Rectal smooth muscle tissue (tissue), 1 donor: ENCODE measurements around the gene SGSH.
A peak's percentile ranks its signal among the peaks of the same experiment; 100 is the strongest.

Experiments used
- H3K27ac ChIP-seq: one replicate; pipeline ENCODE4 v1.7.0; 2013; ENCODE audit warnings: low read depth, low read length, inconsistent platforms
- H3K27me3 ChIP-seq: one replicate; pipeline ENCODE4 v1.7.0; 2013; ENCODE audit warnings: low read length; ENCODE audit not compliant: control insufficient read depth, insufficient read depth
- H3K36me3 ChIP-seq: one replicate; pipeline ENCODE4 v1.7.0; 2013; ENCODE audit warnings: low read length; ENCODE audit not compliant: control insufficient read depth, insufficient read depth
- H3K4me1 ChIP-seq: one replicate; pipeline ENCODE4 v1.7.0; 2013; ENCODE audit warnings: low read length; ENCODE audit not compliant: control insufficient read depth, insufficient read depth
- H3K4me3 ChIP-seq: one replicate; pipeline ENCODE4 v1.7.0; 2013; ENCODE audit warnings: low read length
- H3K9ac ChIP-seq: one replicate; pipeline ENCODE4 v1.7.0; 2013; ENCODE audit warnings: low read length

The SGSH gene

DNA sequence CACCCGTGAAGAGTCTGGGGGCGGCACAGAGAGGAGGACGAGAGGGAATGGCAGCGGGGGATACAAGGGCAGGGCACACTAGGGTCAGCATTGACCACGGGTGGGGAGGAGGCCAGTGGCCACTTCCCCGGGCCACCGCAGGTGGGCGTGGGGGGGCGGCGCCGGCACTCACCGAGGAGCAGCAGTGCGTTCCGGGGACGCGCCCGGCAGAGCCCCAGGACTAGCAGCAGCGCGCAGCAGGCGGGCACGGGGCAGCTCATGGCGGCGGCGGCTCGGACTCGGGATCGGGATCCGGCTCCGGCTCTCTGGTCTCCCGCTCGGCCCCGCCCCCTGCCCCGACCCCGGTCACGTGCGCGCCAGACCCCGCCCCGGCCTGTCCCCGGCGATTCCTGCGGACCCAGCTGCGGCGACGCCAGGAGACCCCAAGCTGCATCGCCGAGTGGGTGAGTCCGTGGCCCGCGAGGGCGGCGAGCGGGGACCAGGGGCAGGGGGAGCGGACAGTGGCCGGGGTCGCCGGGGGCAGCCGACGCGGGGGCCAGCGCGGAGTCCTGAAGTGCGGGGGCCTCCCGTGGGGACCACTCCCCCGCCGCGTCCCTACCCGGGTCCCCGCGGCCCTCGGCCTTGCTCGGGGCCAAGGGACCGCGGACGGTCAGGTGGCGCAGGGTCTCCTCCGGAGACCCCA lies at the start of gene SGSH, which contains the start of gene SLC26A11:
SGSH (minus strand) TSS at position 280 of the 682 bp plus-strand sequence; CDS start at position 260, 20 bp downstream.
SLC26A11 (plus strand) TSS at position 374 of the 682 bp plus-strand sequence. CDS start 1,134 bp downstream, outside the sequence.
- peaks cover 11% of the 10 kb centered on the region for H3K36me3 ChIP-seq
- H3K27ac ChIP-seq = peak within 1 kb of the TSS; percentile 77
- H3K27me3 ChIP-seq = no peaks in the 10 kb centered on the region
- H3K4me3 ChIP-seq = peak within 1 kb of the TSS; percentile 90
- peak within 1 kb of the TSS; percentile 97 for H3K9ac ChIP-seq
- peaks cover 9% of the 10 kb centered on the region for H3K4me1 ChIP-seq

DNA sequence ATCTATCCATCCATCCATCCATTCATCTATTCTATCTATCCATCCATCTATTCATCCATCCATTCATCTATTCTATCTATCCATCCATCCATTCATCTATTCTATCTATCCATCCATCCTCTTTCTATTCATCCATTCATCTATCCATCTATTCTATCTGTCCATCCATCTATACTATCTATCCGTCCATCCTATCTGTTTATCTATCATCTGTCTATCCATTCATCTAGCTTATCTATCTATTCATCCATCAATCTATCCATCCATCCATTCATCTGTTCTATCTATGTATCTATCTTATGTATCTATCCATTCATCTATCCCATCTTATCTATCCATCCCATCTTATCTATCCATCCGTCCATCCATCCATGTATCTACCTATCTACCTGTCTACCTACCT lies 49.3 kb upstream of the SGSH start:
- no peak overlapping the region for H3K27ac ChIP-seq

DNA sequence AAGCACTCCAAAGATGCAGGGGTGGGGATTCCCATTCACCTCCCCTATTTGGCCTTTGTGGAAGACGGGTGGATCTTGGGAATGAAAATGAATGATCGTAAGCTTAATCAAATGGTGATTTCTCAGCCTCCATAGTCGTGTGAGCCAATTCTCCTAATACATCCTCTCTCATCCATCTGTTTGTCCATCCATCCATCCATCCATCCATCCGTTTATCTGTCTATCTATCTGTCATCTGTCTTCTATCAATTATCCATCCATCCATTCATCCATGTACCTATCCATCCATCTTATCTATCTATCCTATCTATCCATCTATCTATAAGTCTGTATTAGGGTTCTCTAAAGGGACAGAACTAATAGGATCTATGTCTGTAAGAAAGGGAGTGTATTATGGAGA lies 48.3 kb upstream of the SGSH start:
- Histone ChIP-seq H3K4me3 (no peak overlapping the region), H3K4me1 (peaks cover 5% of the 10 kb centered on the region), H3K27me3 (no peaks in the 10 kb centered on the region), H3K27ac (no peak overlapping the region), H3K36me3 (peaks cover 22% of the 10 kb centered on the region), H3K9ac (no peak overlapping the region)

More for the DNA sequence above, 49.3 kb upstream of the SGSH start:
- H3K27me3 ChIP-seq = no peaks in the 10 kb centered on the region
- H3K9ac ChIP-seq = no peak overlapping the region
- no peak overlapping the region for H3K4me3 ChIP-seq
- H3K36me3 ChIP-seq = peaks cover 25% of the 10 kb centered on the region
- H3K4me1 ChIP-seq = no peaks in the 10 kb centered on the region

DNA sequence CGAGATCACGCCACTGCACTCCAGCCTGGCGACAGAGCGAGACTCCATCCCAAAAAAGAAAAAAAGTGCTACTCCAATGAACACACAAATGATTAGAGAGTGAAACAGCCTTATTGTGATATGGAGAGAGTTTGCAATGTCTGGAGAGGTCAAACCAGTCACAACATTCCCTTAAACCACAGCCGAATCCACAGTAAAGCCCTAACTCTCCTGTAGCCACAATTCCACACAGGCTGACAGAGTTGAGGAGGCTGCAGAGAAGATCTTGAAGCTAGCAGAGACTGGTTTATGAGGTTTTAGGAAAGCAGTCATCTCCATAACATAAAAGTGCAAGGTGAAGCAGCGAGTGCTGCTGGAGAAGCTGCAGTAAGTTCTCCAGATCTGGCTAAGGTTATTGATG lies 47.3 kb upstream of the SGSH start:
- Histone ChIP-seq H3K27me3 (no peaks in the 10 kb centered on the region), H3K27ac (no peak overlapping the region), H3K4me3 (no peak overlapping the region), H3K9ac (no peak overlapping the region), H3K4me1 (peaks cover 11% of the 10 kb centered on the region), H3K36me3 (peaks cover 14% of the 10 kb centered on the region)

DNA sequence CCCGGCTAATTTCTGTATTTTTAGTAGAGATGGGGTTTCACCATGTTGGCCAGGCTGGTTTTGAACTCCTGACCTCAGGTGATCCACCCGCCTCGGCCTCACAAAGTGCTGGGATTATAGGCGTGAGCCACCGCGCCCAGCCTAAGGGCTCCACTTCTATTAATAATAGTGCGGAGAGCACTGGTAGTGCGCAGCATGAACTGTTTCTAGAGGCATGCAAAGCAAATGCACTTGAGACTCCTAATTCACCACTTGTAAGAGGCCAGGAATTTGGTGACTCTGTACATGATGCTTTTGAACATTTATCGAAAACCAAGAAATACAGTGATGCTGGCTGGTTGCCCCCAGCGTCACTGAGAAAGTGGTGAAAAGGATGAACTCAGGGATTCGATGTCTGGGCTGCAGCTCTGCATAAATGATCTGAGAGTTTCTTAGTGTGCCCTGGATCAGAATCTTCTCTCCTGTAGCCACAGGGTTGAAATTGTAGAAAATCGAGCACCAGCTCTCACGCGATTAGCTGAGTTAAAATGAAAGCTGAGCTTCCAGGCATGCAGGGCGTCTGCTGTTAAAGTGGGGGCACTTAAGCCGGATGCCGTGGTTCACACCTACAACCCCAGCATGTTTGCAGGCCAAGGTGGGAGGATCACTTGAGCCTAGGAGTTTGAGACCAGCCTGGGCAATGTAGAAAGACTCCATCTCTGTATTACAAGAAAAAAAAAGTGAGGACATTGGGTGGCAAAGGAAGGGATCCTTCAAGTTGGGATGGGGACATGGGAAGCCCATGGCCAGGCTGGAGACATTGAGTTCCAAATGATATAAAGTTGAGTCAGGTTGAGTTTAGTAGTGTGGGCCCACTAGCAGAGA lies 45.3 kb upstream of the SGSH start:
- Histone ChIP-seq H3K9ac (no peak overlapping the region), H3K4me3 (no peak overlapping the region), H3K27ac (no peak overlapping the region), H3K36me3 (peaks cover 14% of the 10 kb centered on the region), H3K27me3 (no peaks in the 10 kb centered on the region), H3K4me1 (peaks cover 17% of the 10 kb centered on the region)

DNA sequence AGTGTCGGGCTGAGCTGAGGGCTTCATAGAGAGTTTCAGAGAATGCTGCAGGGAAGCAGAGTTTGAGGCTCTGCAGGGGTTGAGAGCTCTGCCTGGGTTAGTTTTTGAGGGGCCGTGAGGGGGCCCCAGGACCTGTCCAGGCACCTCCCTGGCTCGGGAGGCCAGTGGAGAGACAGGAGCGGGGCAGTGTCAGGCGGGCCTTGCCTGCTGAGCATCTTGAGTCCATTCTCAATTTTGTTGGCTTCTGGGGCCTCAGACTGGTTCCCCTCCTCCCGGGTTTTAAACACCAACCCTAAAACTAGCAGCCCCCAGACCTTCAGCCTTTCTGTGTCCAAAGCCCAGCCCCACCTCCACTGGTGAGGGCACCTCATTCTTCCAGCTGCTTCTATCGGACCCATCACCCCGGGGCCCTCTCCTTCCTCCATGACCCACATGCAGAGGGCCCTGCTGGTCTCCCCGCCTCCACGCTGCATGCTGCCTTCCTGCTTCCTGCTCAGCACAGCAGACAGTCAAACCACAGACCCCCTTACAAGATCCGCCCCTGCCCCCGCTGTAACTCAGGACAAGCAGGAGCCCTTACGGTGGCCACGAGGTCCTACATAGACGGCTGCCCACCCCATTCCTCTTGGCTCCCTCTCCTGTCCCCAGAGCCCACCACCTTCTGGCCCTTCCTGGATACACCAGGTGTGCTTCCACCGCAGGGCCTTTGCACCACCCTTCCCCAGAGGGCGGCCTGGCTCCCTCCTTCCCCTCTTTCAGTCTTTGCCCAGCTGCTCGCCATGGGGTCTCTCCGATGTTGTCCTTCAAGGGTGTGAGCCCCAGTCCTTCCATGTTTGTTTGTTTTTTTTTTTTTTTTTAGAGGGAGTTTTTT lies 44.3 kb upstream of the SGSH start:
- Histone ChIP-seq H3K4me1 (peaks cover 17% of the 10 kb centered on the region), H3K27me3 (no peaks in the 10 kb centered on the region), H3K9ac (no peak overlapping the region), H3K27ac (peak overlapping the region; percentile 56), H3K36me3 (peaks cover 8% of the 10 kb centered on the region), H3K4me3 (peak overlapping the region; percentile 81)

DNA sequence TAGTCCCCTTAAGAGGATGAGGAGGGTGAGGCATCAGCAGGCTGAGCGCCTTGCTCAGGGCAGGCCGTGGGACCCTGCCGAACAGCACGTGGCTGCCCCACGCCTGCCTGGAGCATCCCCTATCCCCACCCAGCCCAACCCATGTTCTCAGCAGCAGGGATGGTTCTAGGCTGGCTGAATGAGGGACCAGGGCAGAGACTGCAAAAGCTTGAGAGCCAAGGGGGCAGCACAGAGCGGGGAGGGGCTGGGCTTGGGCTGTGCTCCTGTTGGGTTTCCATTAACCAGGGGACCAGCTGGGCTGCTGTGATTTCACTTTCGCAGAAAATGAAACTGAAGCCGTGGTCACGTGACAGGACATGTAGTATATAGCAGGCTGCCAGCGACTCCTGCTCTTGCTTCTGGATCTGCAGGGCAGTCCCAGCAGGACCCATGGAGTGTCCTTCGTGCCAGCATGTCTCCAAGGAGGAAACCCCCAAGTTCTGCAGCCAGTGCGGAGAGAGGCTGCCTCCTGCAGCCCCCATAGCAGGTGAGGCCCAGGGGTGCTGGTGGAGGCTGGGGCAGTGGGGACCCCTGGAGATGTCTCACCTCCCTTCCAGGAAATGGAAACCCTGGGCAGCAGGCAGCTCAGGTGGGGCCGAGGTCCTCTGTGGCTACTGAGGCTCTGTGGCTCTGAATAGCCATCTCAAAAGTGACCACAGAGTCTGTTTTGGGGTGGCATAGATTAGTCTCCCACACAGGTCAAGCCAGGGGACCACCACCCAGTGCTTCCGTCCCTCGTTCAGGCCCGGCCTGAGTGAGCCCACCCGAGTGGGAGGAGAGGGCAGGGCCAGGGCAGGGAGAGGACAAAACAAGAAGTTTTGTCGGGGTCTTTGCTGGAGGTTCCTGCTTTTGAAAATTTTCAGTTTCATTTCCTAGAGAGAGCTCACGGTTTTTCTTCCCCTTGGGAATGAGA lies 43.4 kb upstream of the SGSH start:
- peaks cover 2% of the 10 kb centered on the region for H3K36me3 ChIP-seq
- H3K27ac ChIP-seq = peak overlapping the region; percentile 68
- no peaks in the 10 kb centered on the region for H3K27me3 ChIP-seq
- no peak overlapping the region for H3K9ac ChIP-seq
- peaks cover 17% of the 10 kb centered on the region for H3K4me1 ChIP-seq
- peak overlapping the region; percentile 81 for H3K4me3 ChIP-seq

DNA sequence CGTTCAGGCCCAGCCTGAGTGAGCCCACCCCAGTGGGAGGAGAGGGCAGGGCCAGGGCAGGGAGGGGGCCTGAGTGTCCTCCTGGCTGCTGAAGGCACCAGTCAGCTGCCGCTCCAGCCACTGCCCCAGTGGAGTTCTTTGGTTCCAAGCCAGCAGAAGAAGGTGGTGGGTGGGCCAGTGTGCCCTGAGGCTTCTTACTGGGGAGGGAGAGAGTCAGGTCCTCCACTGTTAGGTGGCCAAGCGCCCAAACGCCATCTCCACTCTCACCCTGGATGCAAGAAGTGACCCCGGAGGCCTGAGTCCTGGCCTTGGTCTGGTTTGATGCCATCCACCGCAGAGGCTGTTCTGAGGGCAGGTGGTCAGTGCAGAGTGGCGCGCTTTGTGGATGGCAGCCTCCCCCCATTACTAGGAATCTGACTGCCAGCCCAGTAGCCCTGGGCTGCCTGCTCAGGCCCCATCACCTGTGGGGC lies 42.7 kb upstream of the SGSH start:
- H3K9ac ChIP-seq = no peak overlapping the region
- peaks cover 17% of the 10 kb centered on the region for H3K4me1 ChIP-seq
- H3K27ac ChIP-seq = peak overlapping the region; percentile 68

DNA sequence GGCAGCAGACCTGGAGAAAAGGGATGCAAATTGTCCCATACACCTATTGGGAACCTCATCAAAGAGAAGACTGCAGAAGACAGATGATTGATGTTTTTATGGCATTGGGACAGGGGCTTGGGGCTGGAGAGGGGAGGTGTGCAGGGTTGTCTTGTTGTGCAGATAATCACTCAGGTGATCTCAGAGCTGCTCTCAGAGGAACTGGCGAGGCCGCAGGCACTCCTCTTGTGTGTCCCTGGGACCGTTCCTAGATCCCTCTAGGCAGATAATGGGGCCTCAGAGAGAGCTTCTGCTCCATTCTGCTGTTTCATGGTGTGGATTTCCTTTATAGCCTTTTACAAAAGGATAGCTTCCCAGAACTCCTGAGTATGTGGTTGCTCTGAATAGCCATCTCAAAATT lies 42.2 kb upstream of the SGSH start:
- Histone ChIP-seq H3K36me3 (peaks cover 2% of the 10 kb centered on the region), H3K27me3 (no peaks in the 10 kb centered on the region), H3K4me1 (peaks cover 17% of the 10 kb centered on the region), H3K27ac (peak overlapping the region; percentile 68), H3K4me3 (no peak overlapping the region), H3K9ac (no peak overlapping the region)

More for the DNA sequence above, 42.7 kb upstream of the SGSH start:
- H3K4me3 ChIP-seq = peak overlapping the region; percentile 81
- H3K27me3 ChIP-seq = no peaks in the 10 kb centered on the region
- H3K36me3 ChIP-seq = peaks cover 2% of the 10 kb centered on the region

DNA sequence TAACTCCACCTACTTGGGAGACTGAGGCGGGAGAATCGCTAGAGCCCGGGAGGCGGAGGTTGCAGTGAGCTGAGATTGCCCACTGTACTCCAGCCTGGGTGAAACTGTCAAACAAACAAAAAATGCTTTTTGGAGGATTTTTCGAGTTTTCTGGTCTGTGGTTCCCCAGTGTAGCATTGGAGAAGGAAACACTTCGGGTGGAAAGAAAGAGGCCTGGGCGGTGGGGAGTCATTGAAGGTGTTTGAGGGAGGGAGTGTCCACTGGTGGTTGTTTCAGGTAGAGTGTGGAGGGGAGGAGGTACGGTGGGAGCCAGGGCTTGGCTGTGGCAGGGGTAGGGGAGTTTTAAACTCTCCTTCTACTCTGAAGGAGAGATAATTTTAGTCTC lies 41.8 kb upstream of the SGSH start:
- Histone ChIP-seq H3K36me3 (peaks cover 2% of the 10 kb centered on the region), H3K27me3 (no peaks in the 10 kb centered on the region), H3K27ac (peak overlapping the region; percentile 93), H3K4me3 (peak overlapping the region; percentile 96), H3K9ac (no peak overlapping the region), H3K4me1 (peaks cover 17% of the 10 kb centered on the region)
